GM12878 (cell line): Measurements from ENCODE around the gene CDKN2AIPNL. TPM values are rescaled to one million over a fixed set of nuclear protein-coding genes. Genes with fewer than 3 reads are reported as not detected.

ENCODE experiments used
- ATAC-seq: fragments of 200-7000 bp; cut with Tn5 transposase; 3 replicates; pipeline ENCODE4 v1.9.1; 2020; ENCODE audit warnings: mild to moderate bottlenecking, moderate library complexity
- BruUV-seq: library from RNA; stranded (reverse); fragments of 400-500 nt; replicated peaks from 2 replicates; lab custom pipeline; 2021; lab: Mats Ljungman, UMichigan
- CTCF ChIA-PET: fragments of 300-600 bp; sonication (Branson Sonifier 250); formaldehyde crosslinking; extraction: SDS; loops from one replicate; lab custom pipeline; 2021; ENCODE audit warnings: inconsistent platforms; lab: Yijun Ruan, JAX
- POLR2A ChIA-PET: fragments of 350-600 bp; formaldehyde crosslinking; extraction: SDS; loops from one replicate; lab custom pipeline; 2021; ENCODE audit warnings: inconsistent platforms; lab: Charles Lee
- RAD21 ChIA-PET: fragments of 300-600 bp; sonication (Branson Sonifier 250); formaldehyde crosslinking; loops from one replicate; lab custom pipeline; 2023; ENCODE audit warnings: antibody characterized with exemption; ENCODE audit not compliant: unreplicated experiment; lab: Charles Lee
- SMC1A ChIA-PET: fragments of 300-600 bp; sonication (Branson Sonifier 250); formaldehyde crosslinking; loops from one replicate; lab custom pipeline; 2023; ENCODE audit not compliant: unreplicated experiment, uncharacterized antibody; lab: Charles Lee
- DNase-seq: peaks from one replicate; pipeline ENCODE4 v3.0.0-alpha.2; 2011; ENCODE audit warnings: low read depth, low spot score
- FAIRE-seq: peaks from 3 replicates; lab custom pipeline; 2011; peaks lifted over from hg19 to GRCh38; lab: Jason Lieb, UNC
- H2AFZ ChIP-seq: 2 replicates; pipeline ENCODE4 v1.6.0; 2011; ENCODE audit warnings: low read depth, low read length, control low read depth; ENCODE audit not compliant: control insufficient read depth
- H3K27ac ChIP-seq: 2 replicates; pipeline ENCODE4 v1.5.1; 2011; ENCODE audit warnings: control low read depth; ENCODE audit not compliant: control insufficient read depth, insufficient read depth
- H3K27me3 ChIP-seq, 2 experiments: replicated peaks in 1 of 2; 2 replicates each; pipeline versions ENCODE4 v1.6.0 to v1.6.1; 2011; ENCODE audit warnings: low read length in 1 of 2; ENCODE audit not compliant: control insufficient read depth in 2 of 2, insufficient read depth in 2 of 2
- H3K36me3 ChIP-seq, 2 experiments: 2 replicates each; pipeline ENCODE4 v1.5.1; 2011; ENCODE audit warnings: low read length in 1 of 2; ENCODE audit not compliant: control insufficient read depth in 2 of 2, insufficient read depth in 2 of 2
- H3K4me1 ChIP-seq: 2 replicates; pipeline ENCODE4 v1.6.1; 2011; ENCODE audit warnings: mild to moderate bottlenecking, low read length, moderate library complexity, mixed read lengths; ENCODE audit not compliant: control insufficient read depth, insufficient read depth
- H3K4me2 ChIP-seq: 2 replicates; pipeline ENCODE4 v1.6.0; 2011; ENCODE audit warnings: control low read depth; ENCODE audit not compliant: control insufficient read depth, insufficient read depth
- H3K4me3 ChIP-seq: fragments of 200-600 bp; sonication (generic); 2 replicates; pipeline ENCODE4 v1.5.1; 2016
- H3K79me2 ChIP-seq: 2 replicates; pipeline ENCODE4 v1.6.0; 2011; ENCODE audit warnings: low read length; ENCODE audit not compliant: control insufficient read depth, insufficient read depth
- H3K9ac ChIP-seq: 2 replicates; pipeline ENCODE4 v1.8.0; 2011; ENCODE audit warnings: low read length, control low read depth, mixed read lengths; ENCODE audit not compliant: control insufficient read depth, insufficient read depth
- H3K9me3 ChIP-seq: replicated peaks from 3 replicates; pipeline ENCODE4 v1.5.1; 2011; ENCODE audit warnings: mild to moderate bottlenecking, low read length; ENCODE audit not compliant: control insufficient read depth, insufficient read depth
- H4K20me1 ChIP-seq: 2 replicates; pipeline ENCODE4 v1.6.0; 2011; ENCODE audit not compliant: control insufficient read depth, insufficient read depth
- ATF3 ChIP-seq: IDR thresholded peaks from 2 replicates; pipeline ENCODE4 v1.6.1; 2011; ENCODE audit warnings: low read depth, mild to moderate bottlenecking, low read length, moderate library complexity, borderline replicate concordance; ENCODE audit errors: extremely low read depth
- CREB1 ChIP-seq: IDR thresholded peaks from 2 replicates; pipeline ENCODE4 v1.6.1; 2012; ENCODE audit warnings: low read depth, mild to moderate bottlenecking, inconsistent platforms
- CREM ChIP-seq: IDR thresholded peaks from 2 replicates; pipeline ENCODE4 v1.6.1; 2014; ENCODE audit warnings: antibody characterized with exemption, low read depth
- FOXM1 ChIP-seq: IDR thresholded peaks from 2 replicates; pipeline ENCODE4 v1.6.1; 2012; ENCODE audit warnings: low read depth, mild to moderate bottlenecking, inconsistent platforms, low read length, moderate library complexity
- JUNB ChIP-seq: IDR thresholded peaks from 2 replicates; pipeline ENCODE4 v1.6.1; 2016; ENCODE audit warnings: antibody characterized with exemption, mild to moderate bottlenecking
- MEF2A ChIP-seq: IDR thresholded peaks from 2 replicates; pipeline ENCODE4 v1.6.1; 2011; ENCODE audit warnings: low read depth, mild to moderate bottlenecking, low read length, moderate library complexity; ENCODE audit not compliant: insufficient read depth
- MTA2 ChIP-seq: fragments of 450-650 bp; IDR thresholded peaks from 2 replicates; pipeline ENCODE4 v1.6.1; 2016; ENCODE audit warnings: low read depth, mild to moderate bottlenecking, moderate library complexity
- MTA3 ChIP-seq: IDR thresholded peaks from 2 replicates; pipeline ENCODE4 v1.6.1; 2012; ENCODE audit warnings: low read length, inconsistent platforms, borderline replicate concordance
- NFYB ChIP-seq: IDR thresholded peaks from 2 replicates; pipeline ENCODE4 v1.6.1; 2011; ENCODE audit warnings: low read depth, mild to moderate bottlenecking, low read length, improper control_type of control experiment, moderate library complexity; ENCODE audit not compliant: insufficient read depth
- RELA ChIP-seq: fragments of 450-650 bp; IDR thresholded peaks from 2 replicates; pipeline ENCODE4 v1.8.0; 2014; ENCODE audit warnings: borderline replicate concordance; ENCODE audit not compliant: partially characterized antibody
- RFX5 ChIP-seq: IDR thresholded peaks from 2 replicates; pipeline ENCODE4 v1.6.1; 2011; ENCODE audit warnings: low read depth, low read length, improper control_type of control experiment
- SMC3 ChIP-seq: IDR thresholded peaks from 2 replicates; pipeline ENCODE4 v1.6.1; 2011; ENCODE audit warnings: low read length, improper control_type of control experiment, borderline replicate concordance
- SUPT20H ChIP-seq: IDR thresholded peaks from 2 replicates; pipeline ENCODE4 v1.6.1; 2011; ENCODE audit warnings: low read depth, mild to moderate bottlenecking, low read length, moderate library complexity, borderline replicate concordance; ENCODE audit not compliant: control insufficient read depth
- WRNIP1 ChIP-seq: IDR thresholded peaks from 2 replicates; pipeline ENCODE4 v1.6.1; 2011; ENCODE audit warnings: low read depth, low read length, improper control_type of control experiment, borderline replicate concordance
- ZBTB4 ChIP-seq: fragments of 450-650 bp; formaldehyde crosslinking; IDR thresholded peaks from 2 replicates; pipeline ENCODE4 v1.4.0; 2022; ENCODE audit warnings: mild to moderate bottlenecking, moderate library complexity
- ZNF384 ChIP-seq: IDR thresholded peaks from 2 replicates; pipeline ENCODE4 v1.6.1; 2012; ENCODE audit warnings: low read depth, mild to moderate bottlenecking, low read length, improper control_type of control experiment, borderline replicate concordance
- ZNF592 ChIP-seq: fragments of 450-650 bp; IDR thresholded peaks from 2 replicates; pipeline ENCODE4 v1.6.1; 2017; ENCODE audit warnings: mild to moderate bottlenecking, moderate library complexity
- WGBS: methylation state at CpG from one replicate; pipeline ENCODE4 v1.1.6; 2016; ENCODE audit warnings: low lambda C conversion rate; ENCODE audit not compliant: insufficient replicate concordance, insufficient coverage; ENCODE audit errors: missing lambda C conversion rate; 5-methylcytosine and 5-hydroxymethylcytosine counted together
- in situ Hi-C: fragments of 300-500 bp; cut with MboI; formaldehyde crosslinking; loops from 9 replicates; pipeline ENCODE4 v1.14.3; 2018; ENCODE audit warnings: mixed read lengths
- intact Hi-C: fragments of 100-400 bp; cut with micrococcal nuclease; formaldehyde crosslinking; loops from one replicate; pipeline ENCODE4 v1.14.2; 2022; ENCODE audit not compliant: unreplicated experiment
- polyA plus RNA-seq, 11 experiments: library from polyadenylated mRNA; depleted of rRNA in 4 of 11; unstranded in 6 of 11; stranded (reverse) in 5 of 11; fragments of >200 nt; fragmentation: Nextera tagmentation in 4 of 11; fragmentation: Illumina TruSeq in 1 of 11; extraction: Ambion mirVana in 4 of 11; extraction: Trizol in 1 of 11; gene quantifications; 1 replicate in 1 of 11; 2 replicates in 10 of 11; pipeline versions ENCODE4 v1.2.1 to v1.2.3, GENCODE V29; 2011 to 2016; ENCODE audit warnings: inconsistent platforms in 2 of 11, missing spikeins in 2 of 11, low read depth in 1 of 11
- total RNA-seq, 4 experiments: library from RNA; depleted of rRNA in 3 of 4; stranded (reverse); fragments of >200 nt in 3 of 4; fragmentation: Illumina TruSeq in 1 of 4; extraction: Trizol in 1 of 4; gene quantifications; 2 replicates each; pipeline versions ENCODE4 v1.2.1 to v1.2.3, GENCODE V29; 2013 to 2021

The CDKN2AIPNL gene
- total and polyA plus RNA-seq, 10 of the 15 experiments (the other 5 are each of a cell fraction or from before 2014, with no cell fraction given): 23.5 to 72.0 (median 36.6) TPM

GRCh38 chr5:134406390-134406789, 5.3 kb downstream of the CDKN2AIPNL start:
- Histone ChIP-seq H3K36me3 (peaks cover 0 to 5% of the 10 kb centered on the region in 2 experiments; a peak in 2 of 4 replicates), H3K4me1 (0 out of 2 replicates have a peak, but pooled peaks cover 4% of the 10 kb centered on the region), H4K20me1 (no peaks in the 10 kb centered on the region), H2AFZ (no peak overlapping the region), H3K9me3 (no peaks in the 10 kb centered on the region), H3K4me2 (no peak overlapping the region), H3K9ac (no peak overlapping the region), H3K27me3 (no peaks in the 10 kb centered on the region), H3K79me2 (peaks cover 19% of the 10 kb centered on the region), H3K4me3 (no peak overlapping the region), H3K27ac (no peak overlapping the region)
- FAIRE-seq (no peak), DNase-seq (no peak), ATAC-seq (no peak)
- WGBS: 100% methylated on average over 1 of the region's 1 CpG
- CTCF ChIA-PET: interaction anchor here (0.8 to 1.2 kb wide), 2 partner anchors 172 to 181 kb away, joined by 3 read pairs; no protein-coding TSS in a partner anchor
- no TSS peak for BruUV-seq
- intact Hi-C loops: no loop called here
- POLR2A ChIA-PET: interaction anchor here (0.6 kb wide), 1 partner anchor 191 kb away, joined by 3 read pairs; no protein-coding TSS in a partner anchor
- SMC1A ChIA-PET: interaction anchor here (1.0 to 2.1 kb wide), 4 partner anchors 10 to 117 kb away, joined by 3 to 6 read pairs (median 3); no protein-coding TSS in a partner anchor
- in situ Hi-C loops: no loop called here
- RAD21 ChIA-PET: interaction anchor here (1.0 to 1.1 kb wide), 2 partner anchors 59 to 117 kb away, joined by 3 to 4 read pairs; no protein-coding TSS in a partner anchor
- TF ChIP-seq CREB1 (no peak), SUPT20H (no peak), NFYB (no peak), MTA3 (no peak), RELA (no peak), MTA2 (no peak), ZBTB4 (CRISPR knock-in tag) (no peak), CREM (no peak), SMC3 (no peak), FOXM1 (no peak), ZNF592 (no peak), WRNIP1 (no peak), ATF3 (no peak), MEF2A (no peak), JUNB (no peak), ZNF384 (no peak), RFX5 (no peak)
